Suprapubic skin (tissue), 4 donors: ENCODE data around the gene ANKRD40. TPM values are rescaled to one million over a fixed set of nuclear protein-coding genes. Genes with fewer than 3 reads are reported as not detected.
A peak's percentile ranks its signal among the peaks of the same experiment; 100 is the strongest.

ENCODE experiments used
- DNase-seq, 2 donors: peaks; one replicate each; pipeline ENCODE4 v3.0.0-alpha.2; 2019; ENCODE audit warnings: low spot score in 2 of 2
- H3K27ac ChIP-seq: fragments of 200-600 bp; sonication (generic); one replicate; pipeline ENCODE4 v1.5.1; 2019
- H3K27me3 ChIP-seq: fragments of 200-600 bp; sonication (generic); one replicate; pipeline ENCODE4 v1.5.1; 2019
- H3K36me3 ChIP-seq: fragments of 200-600 bp; sonication (generic); one replicate; pipeline ENCODE4 v1.5.1; 2019
- H3K4me1 ChIP-seq: fragments of 200-600 bp; sonication (generic); one replicate; pipeline ENCODE4 v1.5.1; 2019
- H3K4me3 ChIP-seq: fragments of 200-600 bp; sonication (generic); one replicate; pipeline ENCODE4 v1.5.1; 2019; ENCODE audit warnings: mild to moderate bottlenecking
- H3K9me3 ChIP-seq: fragments of 200-600 bp; sonication (generic); one replicate; pipeline ENCODE4 v1.5.1; 2019
- EP300 ChIP-seq: sonication (generic); formaldehyde crosslinking; IDR thresholded peaks from one replicate; pipeline ENCODE4 v1.6.1; 2017; ENCODE audit warnings: antibody characterized with exemption
- POLR2A ChIP-seq, 2 donors: fragments of 450-650 bp; IDR thresholded peaks; one replicate each; pipeline ENCODE4 v1.6.1; 2017; ENCODE audit warnings: antibody characterized with exemption in 2 of 2, mild to moderate bottlenecking in 2 of 2, moderate library complexity in 2 of 2
- POLR2AphosphoS5 ChIP-seq, 3 donors: sonication (generic); formaldehyde crosslinking; IDR thresholded peaks; one replicate each; pipeline ENCODE4 v1.6.1; 2017; ENCODE audit warnings: antibody characterized with exemption in 3 of 3
- WGBS: methylation state at CpG from one replicate; pipeline ENCODE4 v1.1.5; 2018; 5-methylcytosine and 5-hydroxymethylcytosine counted together
- total RNA-seq, 4 donors: library from RNA; depleted of rRNA; stranded (reverse); fragments of >200 nt; gene quantifications; one replicate each; pipeline ENCODE4 v1.1.0, GENCODE V29; 2016
- TF ChIP-seq, protein P1 (sequence below), 2 donors: fragments of 200-600 bp in 1 of 2; fragments of 450-650 bp in 1 of 2; sonication (generic) in 1 of 2; IDR thresholded peaks; one replicate each; pipeline ENCODE4 v1.5.1; 2016 to 2019; ENCODE audit warnings: antibody characterized with exemption in 2 of 2, mild to moderate bottlenecking in 1 of 2, moderate library complexity in 1 of 2

Gene ANKRD40
- total RNA-seq, 4 donors from 2014 or later: 21.4 to 33.8 (median 26.6) TPM

DNA sequence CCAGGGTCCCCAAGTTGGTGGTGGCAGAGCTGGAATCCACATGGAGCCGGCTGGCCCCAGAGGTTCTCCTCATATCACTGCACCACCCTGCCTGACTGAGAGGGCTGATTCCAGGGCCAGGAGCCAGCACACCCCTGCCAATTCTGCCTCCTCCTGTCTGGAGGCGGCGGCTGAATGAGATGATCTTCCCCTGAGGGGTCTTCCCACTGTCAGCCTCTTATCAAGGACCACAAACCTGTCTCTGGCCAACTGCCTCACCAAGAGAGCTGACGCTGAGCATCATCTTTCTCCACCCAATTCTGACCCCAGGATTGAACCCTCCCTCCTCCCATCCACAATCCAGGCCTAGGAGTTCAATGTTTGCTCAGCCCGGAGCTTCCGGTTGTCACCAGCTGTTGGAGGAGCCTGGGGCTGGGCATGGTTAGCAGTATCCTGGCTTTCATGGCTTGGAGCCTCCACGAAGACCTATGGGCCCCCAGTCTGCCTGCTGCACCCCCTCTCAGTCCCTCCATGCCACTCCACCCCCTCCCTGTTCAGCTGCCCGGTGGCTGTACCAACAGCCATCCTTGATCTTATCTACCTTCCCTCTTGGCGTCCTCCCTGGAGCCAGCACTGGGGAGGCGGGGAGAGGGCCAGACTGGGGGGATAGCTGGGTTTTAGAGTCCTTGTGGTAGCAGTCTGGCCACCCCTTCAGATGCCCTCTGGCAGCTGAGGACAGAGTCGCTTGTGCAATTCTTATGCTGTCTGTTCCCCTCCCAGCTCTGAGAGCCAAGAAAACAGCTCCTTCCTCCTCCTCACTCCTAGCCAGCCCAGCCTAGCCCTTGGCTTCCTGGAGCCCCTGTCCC is 47.5 kb downstream of the ANKRD40 start:
- no peak overlapping the region for H3K27ac ChIP-seq
- H3K9me3 ChIP-seq: no peaks in the 10 kb centered on the region
- no peak for DNase-seq
- peaks cover 40% of the 10 kb centered on the region for H3K4me1 ChIP-seq
- H3K36me3 ChIP-seq: no peaks in the 10 kb centered on the region
- WGBS: 32% methylated on average over 9 of the region's 11 CpGs
- no peak overlapping the region for H3K4me3 ChIP-seq
- TF ChIP-seq, protein P1, sequence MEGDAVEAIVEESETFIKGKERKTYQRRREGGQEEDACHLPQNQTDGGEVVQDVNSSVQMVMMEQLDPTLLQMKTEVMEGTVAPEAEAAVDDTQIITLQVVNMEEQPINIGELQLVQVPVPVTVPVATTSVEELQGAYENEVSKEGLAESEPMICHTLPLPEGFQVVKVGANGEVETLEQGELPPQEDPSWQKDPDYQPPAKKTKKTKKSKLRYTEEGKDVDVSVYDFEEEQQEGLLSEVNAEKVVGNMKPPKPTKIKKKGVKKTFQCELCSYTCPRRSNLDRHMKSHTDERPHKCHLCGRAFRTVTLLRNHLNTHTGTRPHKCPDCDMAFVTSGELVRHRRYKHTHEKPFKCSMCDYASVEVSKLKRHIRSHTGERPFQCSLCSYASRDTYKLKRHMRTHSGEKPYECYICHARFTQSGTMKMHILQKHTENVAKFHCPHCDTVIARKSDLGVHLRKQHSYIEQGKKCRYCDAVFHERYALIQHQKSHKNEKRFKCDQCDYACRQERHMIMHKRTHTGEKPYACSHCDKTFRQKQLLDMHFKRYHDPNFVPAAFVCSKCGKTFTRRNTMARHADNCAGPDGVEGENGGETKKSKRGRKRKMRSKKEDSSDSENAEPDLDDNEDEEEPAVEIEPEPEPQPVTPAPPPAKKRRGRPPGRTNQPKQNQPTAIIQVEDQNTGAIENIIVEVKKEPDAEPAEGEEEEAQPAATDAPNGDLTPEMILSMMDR (IDR thresholded peaks at IDR 0.05): no peak
- no peak for TF ChIP-seq EP300
- no peak for TF ChIP-seq POLR2A (IDR thresholded peaks at IDR 0.05)
- no peak for TF ChIP-seq POLR2AphosphoS5 (IDR thresholded peaks at IDR 0.05)
- H3K27me3 ChIP-seq: no peaks in the 10 kb centered on the region

DNA sequence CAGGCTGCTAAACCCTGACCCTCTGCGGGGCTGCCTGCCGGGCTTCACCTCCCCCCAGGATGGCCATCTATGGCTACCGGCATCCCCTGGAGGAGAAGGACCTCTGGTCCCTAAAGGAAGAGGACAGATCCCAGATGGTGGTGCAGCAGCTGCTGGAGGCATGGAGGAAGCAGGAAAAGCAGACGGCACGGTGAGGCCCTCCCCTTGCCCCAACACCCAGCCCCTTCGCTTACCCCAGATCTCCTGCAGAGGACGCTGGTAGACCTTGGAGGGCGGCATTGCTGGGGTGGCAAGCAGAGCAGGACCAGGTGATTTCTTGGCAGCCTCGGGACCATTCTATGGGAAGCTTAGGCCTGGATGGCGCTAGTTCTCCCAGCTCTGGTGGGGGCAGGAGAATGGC is 48.5 kb downstream of the ANKRD40 start:
- H3K27me3 ChIP-seq: no peaks in the 10 kb centered on the region
- no peak overlapping the region for H3K4me3 ChIP-seq
- no peaks in the 10 kb centered on the region for H3K9me3 ChIP-seq
- WGBS: 90% methylated on average over 8 of the region's 10 CpGs
- no peak overlapping the region for H3K27ac ChIP-seq
- peaks cover 40% of the 10 kb centered on the region for H3K4me1 ChIP-seq
- no peak for DNase-seq
- TF ChIP-seq EP300: no peak
- no peak for TF ChIP-seq POLR2A (IDR thresholded peaks at IDR 0.05)
- TF ChIP-seq, protein P1 (IDR thresholded peaks at IDR 0.05): no peak
- TF ChIP-seq POLR2AphosphoS5 (IDR thresholded peaks at IDR 0.05): no peak
- H3K36me3 ChIP-seq: no peaks in the 10 kb centered on the region

DNA sequence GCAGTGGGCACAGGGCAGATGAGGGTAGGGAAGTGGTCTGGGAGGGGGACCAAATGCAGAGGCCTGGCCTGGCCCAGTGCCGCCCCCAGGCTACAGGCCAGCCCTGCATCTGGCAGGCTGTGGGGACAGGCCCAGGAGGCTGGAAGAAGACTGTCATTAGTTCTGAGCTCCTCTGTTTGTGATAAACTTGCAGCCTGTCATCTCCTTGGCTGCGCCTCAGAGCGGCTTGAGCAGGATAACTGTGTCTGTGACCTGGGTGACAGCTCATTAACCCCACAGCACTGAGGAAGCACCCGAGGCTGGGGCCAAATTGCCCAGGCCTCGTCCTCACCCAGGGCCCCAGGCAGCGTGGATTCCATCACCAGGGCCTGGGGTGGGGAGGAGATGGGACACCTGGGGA is 49.1 kb downstream of the ANKRD40 start:
- Histone ChIP-seq H3K4me3 (no peak overlapping the region), H3K27me3 (no peaks in the 10 kb centered on the region), H3K36me3 (no peaks in the 10 kb centered on the region), H3K9me3 (no peaks in the 10 kb centered on the region), H3K27ac (no peak overlapping the region), H3K4me1 (peaks cover 40% of the 10 kb centered on the region)
- WGBS: 54% methylated on average over 6 of the region's 6 CpGs
- no peak for DNase-seq
- TF ChIP-seq EP300: no peak
- TF ChIP-seq, protein P1 (IDR thresholded peaks at IDR 0.05): no peak

DNA sequence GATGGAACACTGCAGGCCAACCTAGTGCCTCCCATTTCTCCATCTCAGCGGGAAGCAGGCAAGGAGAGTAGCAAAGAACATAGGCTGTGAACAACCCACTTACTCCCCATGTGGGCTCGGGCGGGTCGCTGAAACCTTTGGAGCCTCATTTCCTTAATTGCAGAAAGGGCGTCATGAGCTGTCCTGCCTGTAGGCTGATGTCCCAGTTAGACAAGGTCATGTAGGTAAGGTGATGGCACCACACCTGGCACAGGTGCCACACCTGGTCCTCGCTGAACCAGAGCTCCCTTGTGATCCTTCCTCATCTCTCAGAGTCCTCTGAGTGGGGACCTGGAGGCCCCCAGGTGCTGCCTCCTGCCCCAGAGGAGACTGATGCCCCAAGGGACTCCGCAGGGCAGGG is 50.1 kb downstream of the ANKRD40 start:
- no peak overlapping the region for H3K27ac ChIP-seq

DNA sequence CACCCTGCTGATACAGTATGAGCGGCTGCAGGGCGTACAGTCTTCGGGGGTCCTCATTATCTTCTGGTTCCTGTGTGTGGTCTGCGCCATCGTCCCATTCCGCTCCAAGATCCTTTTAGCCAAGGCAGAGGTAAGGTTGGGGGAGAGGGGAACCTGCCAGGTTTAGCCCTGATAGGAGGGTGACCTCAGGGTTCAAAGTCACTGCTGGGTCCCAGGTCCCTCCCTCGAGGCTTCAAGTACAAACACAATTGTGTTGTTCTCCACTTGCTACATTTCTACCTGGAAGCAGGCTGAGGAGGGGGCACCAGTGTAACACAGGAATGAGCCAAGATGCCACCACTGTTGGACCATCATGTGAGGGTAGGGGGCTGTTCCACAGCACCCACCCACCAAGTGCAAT is 50.7 kb downstream of the ANKRD40 start:
- DNase-seq: no peak
- Histone ChIP-seq H3K36me3 (no peaks in the 10 kb centered on the region), H3K9me3 (no peaks in the 10 kb centered on the region), H3K27ac (no peak overlapping the region), H3K4me1 (peaks cover 34% of the 10 kb centered on the region), H3K27me3 (no peaks in the 10 kb centered on the region), H3K4me3 (no peak overlapping the region)
- 88% methylated on average over 7 of the region's 7 CpGs for WGBS
- TF ChIP-seq EP300 (no peak), POLR2A (IDR thresholded peaks at IDR 0.05) (no peak), POLR2AphosphoS5 (IDR thresholded peaks at IDR 0.05) (no peak)
- TF ChIP-seq, protein P1 (IDR thresholded peaks at IDR 0.05): no peak

More for the DNA sequence above, 50.1 kb downstream of the ANKRD40 start:
- DNase-seq: no peak
- Histone ChIP-seq H3K4me1 (peaks cover 40% of the 10 kb centered on the region), H3K27me3 (no peaks in the 10 kb centered on the region), H3K9me3 (no peaks in the 10 kb centered on the region), H3K4me3 (no peak overlapping the region), H3K36me3 (no peaks in the 10 kb centered on the region)
- WGBS: 60% methylated on average over 5 of the region's 7 CpGs
- TF ChIP-seq EP300 (no peak), POLR2AphosphoS5 (IDR thresholded peaks at IDR 0.05) (peak in 1 of 3 donors; percentile 21), POLR2A (IDR thresholded peaks at IDR 0.05) (no peak)
- TF ChIP-seq, protein P1 (IDR thresholded peaks at IDR 0.05): no peak
